Natural killer cell treated with Interleukin-12 subunit alpha and Interleukin-12 subunit beta and Interleukin-15 and Interleukin-18, amount 100 ng/mL, for 72 hours (primary cell): ENCODE results near the gene GOLGA1. TPM values are rescaled to one million over a fixed set of nuclear protein-coding genes. Genes with fewer than 3 reads are reported as not detected.

Experiments
- total RNA-seq, 2 donors: library from RNA; stranded (reverse); gene quantifications; one replicate each; pipeline ENCODE4 v1.2.3, GENCODE V29; 2022

The GOLGA1 gene
- total RNA-seq, 2 donors from 2014 or later: 22.1 to 22.6 TPM

Other genes with a start within 250 kb of the GOLGA1 start
- 1 to 10 TPM; 2.0 to 3.8 TPM for gene NR6A1, start 169.8 kb downstream of the GOLGA1 start, total RNA-seq
- gene OLFML2A, start 163.9 kb downstream of the GOLGA1 start, total RNA-seq: not detected
- not detected for gene WDR38, start 87.6 kb downstream of the GOLGA1 start, total RNA-seq
- 1,000 to 10,000 TPM in 1 of 2 donors, 100 to 1,000 TPM in 1; 983 to 1,578 TPM for gene RPL35, start 79.1 kb downstream of the GOLGA1 start, total RNA-seq
- 100 to 1,000 TPM; 215 to 218 TPM for gene ARPC5L, start 79.0 kb downstream of the GOLGA1 start, total RNA-seq
- 10 to 100 TPM in 1 of 2 donors, 1 to 10 TPM in 1; 5.4 to 13.0 TPM for gene SCAI, start 202.4 kb upstream of the GOLGA1 start, total RNA-seq
- 10 to 100 TPM; 47.5 to 50.5 TPM for gene PPP6C, start 248.7 kb upstream of the GOLGA1 start, total RNA-seq